HG03354 (cell line): ENCODE data around the gene GLIS2.

Source experiments
- ATAC-seq: cut with Tn5 transposase; IDR thresholded peaks from one replicate; pipeline ENCODE4 v1.9.1; 2021; ENCODE audit warnings: mild to moderate bottlenecking; ENCODE audit not compliant: unreplicated experiment, poor library complexity, severe bottlenecking

Gene GLIS2

GRCh38 chr16:4362476-4363135 lies 46.7 kb downstream of the GLIS2 start:
- no peak for ATAC-seq

- ATAC-seq, result no peak
Measured at GRCh38 chr16:4364196-4365013, 48.5 kb downstream of the GLIS2 start.

GRCh38 chr16:4365014-4365406 lies 49.1 kb downstream of the GLIS2 start:
- ATAC-seq, result no peak

- ATAC-seq, result no peak
Measured at GRCh38 chr16:4365615-4366014, 49.7 kb downstream of the GLIS2 start.

GRCh38 chr16:4366016-4366415 lies 50.1 kb downstream of the GLIS2 start:
- ATAC-seq, result no peak

GRCh38 chr16:4367393-4367856 lies 51.6 kb downstream of the GLIS2 start:
- no peak for ATAC-seq

- no peak for ATAC-seq
Measured at GRCh38 chr16:4369007-4369733, 53.3 kb downstream of the GLIS2 start.

GRCh38 chr16:4370151-4370550 lies 54.3 kb downstream of the GLIS2 start:
- ATAC-seq, result no peak

GRCh38 chr16:4370570-4371356 lies 54.9 kb downstream of the GLIS2 start:
- no peak for ATAC-seq

- ATAC-seq, result peak; percentile 70
Measured at GRCh38 chr16:4371357-4372000, 55.6 kb downstream of the GLIS2 start, which contains the start of gene VASN. Gene VASN (plus strand): TSS chr16:4371848. CDS start chr16:4380878, 9,030 bp downstream.

- peak; percentile 45 for ATAC-seq
Measured at GRCh38 chr16:4372001-4372577, 56.2 kb downstream of the GLIS2 start.

GRCh38 chr16:4372578-4373355 lies 56.9 kb downstream of the GLIS2 start:
- ATAC-seq, result no peak

GRCh38 chr16:4373356-4373908 lies 57.6 kb downstream of the GLIS2 start:
- ATAC-seq, result no peak

- ATAC-seq, result no peak
Measured at GRCh38 chr16:4373909-4374742, 58.3 kb downstream of the GLIS2 start.

GRCh38 chr16:4375717-4376116 lies 59.9 kb downstream of the GLIS2 start:
- no peak for ATAC-seq

- ATAC-seq, result no peak
Measured at GRCh38 chr16:4376126-4376892, 60.4 kb downstream of the GLIS2 start.
